Measurements from ENCODE around the gene SEPTIN7. TPM values are rescaled to one million over a fixed set of nuclear protein-coding genes. Genes with fewer than 3 reads are reported as not detected.
A peak's percentile ranks its signal among the peaks of the same experiment; 100 is the strongest.

Gene SEPTIN7
- total RNA-seq, 1 donor: 351 TPM

DNA sequence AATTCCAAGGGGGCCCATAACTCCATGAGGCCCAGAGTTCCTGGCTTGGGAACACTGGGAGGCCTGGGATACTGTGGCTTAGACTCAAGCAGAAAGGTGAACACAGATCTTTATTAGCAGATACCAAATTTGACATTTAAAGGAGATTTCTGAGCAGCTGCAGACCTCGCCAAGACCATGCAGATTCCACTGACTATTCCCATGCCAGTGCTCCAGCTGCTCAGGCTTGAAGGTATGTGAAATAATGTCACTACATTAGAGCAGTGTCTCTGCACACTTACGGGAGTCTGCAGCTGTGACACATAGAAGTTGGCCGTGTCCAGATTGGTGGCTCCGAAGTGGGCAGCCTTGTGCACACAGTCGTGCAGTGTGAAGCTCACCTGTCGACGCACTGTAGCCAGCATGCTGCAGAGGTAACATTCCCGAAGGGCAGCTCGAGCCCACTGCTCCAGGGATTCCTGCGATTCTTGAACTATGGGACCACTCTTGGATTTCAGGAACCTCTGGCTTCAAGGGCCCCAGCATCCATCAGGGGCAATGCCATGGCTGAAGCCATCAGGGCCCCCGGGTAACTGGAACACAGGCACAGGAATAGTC is 46.1 kb downstream of the SEPTIN7 start:
- TF ChIP-seq CTCF (IDR thresholded peaks at IDR 0.05; ENCODE audit: insufficient read depth, low read length): no peak
- no peak for DNase-seq (ENCODE audit: low read depth)

DNA sequence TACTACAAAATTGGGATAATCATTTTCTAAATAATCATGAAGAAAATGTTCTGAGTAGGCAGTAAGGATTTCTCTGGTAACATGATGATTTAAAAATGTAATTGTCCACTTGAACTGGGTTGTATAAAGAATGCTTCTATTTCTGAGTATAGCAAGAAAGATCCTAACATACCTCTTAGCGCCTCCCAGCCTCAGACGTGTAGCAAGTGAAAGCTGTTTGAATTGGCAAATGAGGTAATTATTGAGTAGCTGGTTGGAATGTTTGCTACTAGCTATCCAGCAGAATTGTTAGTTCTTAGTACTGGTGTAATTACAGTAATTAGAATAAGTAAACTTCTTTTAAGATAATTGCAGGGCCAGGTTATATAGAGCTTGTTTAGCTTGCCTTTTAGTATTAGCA is 47.9 kb downstream of the SEPTIN7 start:
- no peak for DNase-seq (ENCODE audit: low read depth)
- TF ChIP-seq CTCF (IDR thresholded peaks at IDR 0.05; ENCODE audit: insufficient read depth, low read length): no peak
- H3K4me3 ChIP-seq (ENCODE audit: low read depth, low read length): no peak overlapping the region

More for the DNA sequence above, 46.1 kb downstream of the SEPTIN7 start:
- H3K4me3 ChIP-seq (ENCODE audit: low read depth, low read length): no peak overlapping the region

DNA sequence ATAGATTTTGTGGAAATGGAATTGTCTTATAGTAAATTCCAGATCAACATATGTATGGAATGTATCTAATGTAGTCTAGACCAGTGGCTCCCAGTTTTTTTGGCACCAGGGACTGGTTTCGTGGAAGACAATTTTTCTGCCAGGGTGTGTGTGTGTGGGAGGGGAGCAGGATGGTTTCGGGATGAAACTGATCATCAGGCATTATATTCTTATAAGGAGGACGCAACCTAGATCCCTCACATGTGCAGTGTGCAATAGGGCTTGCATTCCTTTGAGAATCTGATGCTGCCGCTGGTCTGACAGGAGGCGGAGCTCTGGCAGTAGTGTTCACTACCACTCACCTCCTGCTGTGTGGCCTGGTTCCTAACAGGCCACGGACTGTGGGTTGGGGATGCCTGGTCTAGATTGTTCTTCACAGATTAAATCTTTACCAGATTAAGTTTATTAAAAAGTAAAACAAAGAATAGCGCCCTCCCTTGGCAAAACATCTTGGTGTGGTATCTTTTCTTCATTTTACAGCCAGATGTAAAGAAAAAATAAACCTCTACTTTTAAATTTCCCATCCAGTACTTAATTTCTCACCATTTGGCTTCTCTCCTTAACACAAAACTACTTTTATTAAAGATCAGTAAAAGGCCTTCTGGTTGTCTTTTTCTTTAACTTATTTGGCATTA is 48.4 kb downstream of the SEPTIN7 start:
- DNase-seq (ENCODE audit: low read depth): peak; percentile 22
- no peak for TF ChIP-seq CTCF (IDR thresholded peaks at IDR 0.05; ENCODE audit: insufficient read depth, low read length)
- H3K4me3 ChIP-seq (ENCODE audit: low read depth, low read length): no peak overlapping the region

GRCh38 chr7:35849954-35850353 is 49.1 kb downstream of the SEPTIN7 start:
- TF ChIP-seq CTCF (IDR thresholded peaks at IDR 0.05; ENCODE audit: insufficient read depth, low read length): no peak

More at GRCh38 chr7:35849954-35850353, 49.1 kb downstream of the SEPTIN7 start:
- no peak overlapping the region for H3K4me3 ChIP-seq (ENCODE audit: low read depth, low read length)
- DNase-seq (ENCODE audit: low read depth): no peak

Other genes starting within 250 kb of the SEPTIN7 start
- gene HERPUD2, start 105.9 kb upstream of the SEPTIN7 start, total RNA-seq (ENCODE audit: low replicate concordance): 11.4 and 26.5 TPM in 2 replicates